ENCODE data around the gene MTA1.

Gene MTA1

DNA sequence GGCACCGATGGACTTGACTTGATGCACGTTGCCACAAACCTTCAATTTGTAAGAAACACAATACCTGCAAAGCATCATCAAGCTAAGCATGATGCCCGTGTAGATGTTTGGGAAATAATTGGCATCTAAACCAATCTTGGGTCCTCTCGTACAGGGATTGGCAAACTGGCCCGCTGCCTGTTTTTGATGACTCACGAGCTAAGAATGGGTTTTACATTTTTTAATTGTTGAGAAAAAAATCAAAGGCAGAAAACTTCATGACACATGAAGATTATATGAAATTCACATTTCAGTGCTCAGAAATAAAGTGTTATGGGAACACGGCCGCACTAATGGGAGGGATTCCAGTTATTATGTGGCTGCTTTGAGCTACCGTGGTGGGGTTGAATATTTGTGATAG lies 10.9 kb downstream of the MTA1 start:
- no peak for DNase-seq (ENCODE audit: low read depth)
- no peak overlapping the region for H3K4me3 ChIP-seq (ENCODE audit: control insufficient read depth, low read depth, low read length)
- TF ChIP-seq, protein P1, sequence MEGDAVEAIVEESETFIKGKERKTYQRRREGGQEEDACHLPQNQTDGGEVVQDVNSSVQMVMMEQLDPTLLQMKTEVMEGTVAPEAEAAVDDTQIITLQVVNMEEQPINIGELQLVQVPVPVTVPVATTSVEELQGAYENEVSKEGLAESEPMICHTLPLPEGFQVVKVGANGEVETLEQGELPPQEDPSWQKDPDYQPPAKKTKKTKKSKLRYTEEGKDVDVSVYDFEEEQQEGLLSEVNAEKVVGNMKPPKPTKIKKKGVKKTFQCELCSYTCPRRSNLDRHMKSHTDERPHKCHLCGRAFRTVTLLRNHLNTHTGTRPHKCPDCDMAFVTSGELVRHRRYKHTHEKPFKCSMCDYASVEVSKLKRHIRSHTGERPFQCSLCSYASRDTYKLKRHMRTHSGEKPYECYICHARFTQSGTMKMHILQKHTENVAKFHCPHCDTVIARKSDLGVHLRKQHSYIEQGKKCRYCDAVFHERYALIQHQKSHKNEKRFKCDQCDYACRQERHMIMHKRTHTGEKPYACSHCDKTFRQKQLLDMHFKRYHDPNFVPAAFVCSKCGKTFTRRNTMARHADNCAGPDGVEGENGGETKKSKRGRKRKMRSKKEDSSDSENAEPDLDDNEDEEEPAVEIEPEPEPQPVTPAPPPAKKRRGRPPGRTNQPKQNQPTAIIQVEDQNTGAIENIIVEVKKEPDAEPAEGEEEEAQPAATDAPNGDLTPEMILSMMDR (IDR thresholded peaks at IDR 0.05; ENCODE audit: control insufficient read depth, insufficient read depth, low read depth, low read length, missing control alignments), result no peak

DNA sequence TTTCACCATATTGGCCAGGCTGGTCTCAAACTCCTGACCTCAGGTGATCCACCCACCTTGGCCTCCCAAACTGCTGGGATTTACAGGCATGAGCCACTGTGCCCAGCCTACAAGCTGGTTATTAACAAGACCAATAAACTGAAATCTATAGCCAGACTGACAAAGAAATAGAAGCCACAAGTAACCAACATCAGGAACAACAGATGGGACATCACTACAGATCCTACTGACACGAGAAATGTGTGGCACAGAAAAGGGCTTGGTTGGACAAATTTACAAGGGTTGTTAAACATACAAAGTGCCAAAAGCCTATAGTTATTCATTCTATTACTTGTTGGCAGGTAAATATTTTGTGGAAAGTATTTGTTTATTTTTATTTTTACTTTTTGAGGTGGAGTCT lies 11.6 kb downstream of the MTA1 start:
- TF ChIP-seq, protein P1 (IDR thresholded peaks at IDR 0.05; ENCODE audit: control insufficient read depth, insufficient read depth, low read depth, low read length, missing control alignments), result no peak
- no peak for DNase-seq (ENCODE audit: low read depth)
- H3K4me3 ChIP-seq (ENCODE audit: control insufficient read depth, low read depth, low read length), result no peak overlapping the region

DNA sequence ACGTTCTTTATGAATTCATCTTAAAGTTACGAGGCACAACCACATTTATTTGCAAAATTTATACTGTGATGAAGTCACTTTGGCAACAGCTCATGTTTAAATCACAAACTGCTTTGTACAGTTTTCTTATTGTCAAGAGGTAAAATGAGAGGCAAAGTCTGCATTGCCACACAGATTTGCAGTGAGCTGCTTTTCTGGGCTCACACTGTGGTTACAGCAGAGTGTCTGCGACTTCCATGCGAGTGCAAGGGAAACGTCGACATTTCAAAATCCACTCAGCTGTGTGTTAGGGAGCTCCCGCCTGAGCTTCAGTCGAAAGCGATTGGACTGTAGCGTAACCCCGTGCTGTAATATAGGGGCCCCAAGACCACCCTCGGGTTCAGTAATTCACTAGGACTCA lies 13.0 kb downstream of the MTA1 start:
- H3K4me3 ChIP-seq (ENCODE audit: control insufficient read depth, low read depth, low read length), result no peak overlapping the region
- TF ChIP-seq, protein P1 (IDR thresholded peaks at IDR 0.05; ENCODE audit: control insufficient read depth, insufficient read depth, low read depth, low read length, missing control alignments), result no peak
- no peak for DNase-seq (ENCODE audit: low read depth)

DNA sequence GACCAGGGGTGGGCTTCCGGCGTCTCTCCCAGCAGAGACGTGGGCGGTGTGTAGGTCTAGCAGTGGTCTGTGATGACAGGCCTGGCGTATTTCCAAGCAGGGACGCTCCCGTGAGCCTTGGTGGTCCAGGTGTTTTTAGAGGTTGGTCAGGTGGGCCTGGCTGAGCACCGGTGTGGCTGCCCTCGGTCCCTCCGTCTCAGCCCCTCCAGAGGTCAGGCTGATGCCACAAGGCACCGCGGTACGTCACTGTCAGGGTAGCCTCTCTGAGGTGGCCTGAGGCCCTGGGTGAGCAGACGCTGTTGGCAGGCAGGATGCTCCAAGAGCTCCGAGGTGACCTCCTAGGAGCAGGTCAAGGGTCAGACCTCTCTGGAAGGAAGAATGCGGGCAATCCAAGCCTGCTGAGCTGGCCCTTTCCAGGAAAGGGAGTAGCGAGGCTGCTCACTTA lies 13.6 kb downstream of the MTA1 start:
- no peak for DNase-seq (ENCODE audit: low read depth)
- TF ChIP-seq, protein P1 (IDR thresholded peaks at IDR 0.05; ENCODE audit: control insufficient read depth, insufficient read depth, low read depth, low read length, missing control alignments), result no peak
- H3K4me3 ChIP-seq (ENCODE audit: control insufficient read depth, low read depth, low read length), result no peak overlapping the region

DNA sequence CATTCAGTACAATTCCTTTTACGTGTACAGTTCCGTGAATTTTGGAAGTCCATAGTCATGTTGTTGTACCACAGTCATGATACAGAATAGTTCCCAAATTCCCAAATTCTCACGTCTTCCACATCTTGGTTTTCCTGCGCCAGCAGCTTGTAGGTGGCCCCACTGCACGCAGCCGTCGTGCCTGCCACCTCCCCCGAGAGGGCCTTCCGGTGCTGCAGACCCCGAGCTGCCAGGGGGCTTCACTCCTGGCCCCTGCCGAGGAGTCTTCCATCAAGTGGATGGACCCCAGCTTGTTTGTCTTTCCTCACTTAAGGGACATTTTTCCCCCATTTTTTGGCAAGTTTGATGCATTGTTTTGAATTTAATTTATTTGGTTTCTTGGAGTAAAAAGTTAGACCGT lies 16.8 kb downstream of the MTA1 start:
- no peak overlapping the region for H3K4me3 ChIP-seq (ENCODE audit: control insufficient read depth, low read depth, low read length)
- DNase-seq (ENCODE audit: low read depth), result no peak
- TF ChIP-seq, protein P1 (IDR thresholded peaks at IDR 0.05; ENCODE audit: control insufficient read depth, insufficient read depth, low read depth, low read length, missing control alignments), result no peak

DNA sequence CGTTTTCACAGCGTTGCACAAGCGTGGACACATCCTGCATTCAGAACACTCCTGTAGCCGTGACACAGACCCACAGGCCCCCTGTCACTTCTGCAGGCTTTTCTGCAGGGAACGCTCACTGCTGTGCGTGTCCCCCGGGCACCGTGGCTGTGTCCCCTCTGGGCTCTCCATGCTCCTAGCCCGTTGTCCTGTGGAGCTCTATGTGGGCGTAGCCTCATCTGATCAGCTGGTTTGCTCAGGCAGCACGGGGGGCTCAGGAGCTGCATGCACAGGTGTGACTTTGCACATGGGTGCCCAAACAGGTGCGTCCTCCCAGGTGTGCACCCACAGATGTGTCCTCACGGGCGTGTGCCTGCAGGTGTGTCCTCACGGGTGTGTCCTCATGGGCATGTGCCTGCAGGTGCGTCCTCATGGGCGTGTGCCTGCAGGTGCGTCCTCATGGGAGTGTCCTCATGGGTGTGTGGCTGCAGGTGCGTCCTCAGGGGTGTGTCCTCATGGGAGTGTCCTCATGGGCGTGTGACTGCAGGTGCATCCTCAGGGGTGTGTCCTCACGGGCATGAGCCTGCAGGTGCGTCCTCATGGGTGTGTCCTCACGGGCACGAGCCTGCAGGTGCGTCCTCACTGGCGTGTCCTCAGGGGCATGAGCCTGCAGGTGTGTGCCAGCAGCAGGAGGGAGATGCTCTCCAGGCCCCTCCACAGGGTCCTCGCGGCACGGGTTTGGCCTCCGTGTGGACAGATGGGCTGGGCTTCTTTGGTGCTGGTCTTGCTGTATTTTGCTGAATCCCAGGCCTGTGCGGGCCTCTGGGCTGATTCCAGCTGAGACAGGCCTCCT lies 17.5 kb downstream of the MTA1 start:
- TF ChIP-seq, protein P1 (IDR thresholded peaks at IDR 0.05; ENCODE audit: control insufficient read depth, insufficient read depth, low read depth, low read length, missing control alignments), result no peak
- no peak overlapping the region for H3K4me3 ChIP-seq (ENCODE audit: control insufficient read depth, low read depth, low read length)
- DNase-seq (ENCODE audit: low read depth), result no peak
